ENCODE data around the gene GLS.
"Not testable (repeated sequence)": the region's sequence is repeated elsewhere in the genome, so short reads cannot be mapped to it uniquely, and the experiment has no call there.

Gene GLS

GRCh38 chr2:190859347-190860297 lies 21.0 kb upstream of the GLS start:
- H3K36me3 ChIP-seq (ENCODE audit: control insufficient read depth, insufficient read depth, low read length), result no peaks in the 10 kb centered on the region
- no peaks in the 10 kb centered on the region for H3K27me3 ChIP-seq (ENCODE audit: control insufficient read depth, insufficient read depth, low read length)
- no peak overlapping the region for H3K9ac ChIP-seq (ENCODE audit: low read length)
- H3K4me1 ChIP-seq (ENCODE audit: control insufficient read depth, insufficient read depth, low read length), result peaks cover 6% of the 10 kb centered on the region
- H3K27ac ChIP-seq (ENCODE audit: low read depth, low read length), result no peak overlapping the region
- no peak overlapping the region for H3K4me3 ChIP-seq (ENCODE audit: low read length)

- H3K4me3 ChIP-seq (ENCODE audit: low read length), result no peak overlapping the region
- peaks cover 6% of the 10 kb centered on the region for H3K4me1 ChIP-seq (ENCODE audit: control insufficient read depth, insufficient read depth, low read length)
- no peaks in the 10 kb centered on the region for H3K36me3 ChIP-seq (ENCODE audit: control insufficient read depth, insufficient read depth, low read length)
- no peak overlapping the region for H3K27ac ChIP-seq (ENCODE audit: low read depth, low read length)
- H3K27me3 ChIP-seq (ENCODE audit: control insufficient read depth, insufficient read depth, low read length), result no peaks in the 10 kb centered on the region
- H3K9ac ChIP-seq (ENCODE audit: low read length), result no peak overlapping the region
Measured at GRCh38 chr2:190860985-190861680, 19.5 kb upstream of the GLS start.

DNA sequence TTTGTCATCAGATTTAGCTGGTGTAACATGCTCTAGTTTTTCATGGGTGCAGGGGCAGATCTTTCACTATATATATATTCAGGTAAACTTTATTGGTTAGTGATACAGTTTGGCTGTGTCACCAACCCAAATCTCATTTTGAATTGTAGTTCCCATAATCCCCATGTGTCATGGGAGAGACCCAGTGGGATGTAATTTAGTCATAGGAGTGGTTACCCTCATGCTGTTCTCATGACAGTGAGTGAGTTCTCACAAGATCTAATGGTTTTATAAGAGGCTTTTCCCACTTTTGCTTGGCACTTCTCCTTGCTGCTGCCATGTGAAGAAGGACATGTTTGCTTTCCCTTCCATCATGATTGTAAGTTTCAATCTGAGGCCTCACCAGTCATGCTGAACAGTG lies 18.5 kb upstream of the GLS start:
- not testable (repeated sequence) for H3K9ac ChIP-seq (ENCODE audit: low read length); H3K36me3 ChIP-seq (ENCODE audit: control insufficient read depth, insufficient read depth, low read length); H3K4me1 ChIP-seq (ENCODE audit: control insufficient read depth, insufficient read depth, low read length); H3K27ac ChIP-seq (ENCODE audit: low read depth, low read length); H3K4me3 ChIP-seq (ENCODE audit: low read length); H3K27me3 ChIP-seq (ENCODE audit: control insufficient read depth, insufficient read depth, low read length)

GRCh38 chr2:190862571-190862991 lies 18.0 kb upstream of the GLS start:
- H3K27ac ChIP-seq (ENCODE audit: low read depth, low read length), result no peak overlapping the region
- no peak overlapping the region for H3K4me3 ChIP-seq (ENCODE audit: low read length)
- no peaks in the 10 kb centered on the region for H3K27me3 ChIP-seq (ENCODE audit: control insufficient read depth, insufficient read depth, low read length)
- no peaks in the 10 kb centered on the region for H3K36me3 ChIP-seq (ENCODE audit: control insufficient read depth, insufficient read depth, low read length)
- H3K4me1 ChIP-seq (ENCODE audit: control insufficient read depth, insufficient read depth, low read length), result peaks cover 6% of the 10 kb centered on the region
- no peak overlapping the region for H3K9ac ChIP-seq (ENCODE audit: low read length)

DNA sequence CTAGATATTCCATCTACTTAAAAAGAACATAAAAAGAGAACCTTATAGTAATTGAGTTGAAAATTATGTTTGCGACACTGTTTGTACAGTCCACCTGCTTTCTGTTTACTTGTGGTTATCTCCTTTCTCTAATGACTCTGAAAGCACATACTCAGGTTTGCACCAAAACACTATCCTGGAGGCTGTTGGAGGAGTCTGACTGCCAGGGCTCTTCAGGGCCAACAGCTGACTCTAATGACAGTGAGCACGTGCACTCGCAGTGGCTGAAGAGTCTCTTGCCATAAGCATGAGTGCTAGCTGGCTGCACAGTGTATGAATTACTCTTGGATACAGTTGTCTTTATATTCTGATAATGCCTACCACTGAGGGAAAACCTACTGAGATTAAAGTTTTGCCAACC lies 16.7 kb upstream of the GLS start:
- no peak overlapping the region for H3K9ac ChIP-seq (ENCODE audit: low read length)
- H3K4me3 ChIP-seq (ENCODE audit: low read length), result no peak overlapping the region
- peaks cover 6% of the 10 kb centered on the region for H3K4me1 ChIP-seq (ENCODE audit: control insufficient read depth, insufficient read depth, low read length)
- H3K36me3 ChIP-seq (ENCODE audit: control insufficient read depth, insufficient read depth, low read length), result no peaks in the 10 kb centered on the region
- H3K27me3 ChIP-seq (ENCODE audit: control insufficient read depth, insufficient read depth, low read length), result no peaks in the 10 kb centered on the region
- no peak overlapping the region for H3K27ac ChIP-seq (ENCODE audit: low read depth, low read length)

- Histone ChIP-seq H3K27ac (ENCODE audit: low read depth, low read length) (no peak overlapping the region), H3K4me1 (ENCODE audit: control insufficient read depth, insufficient read depth, low read length) (peaks cover 6% of the 10 kb centered on the region), H3K9ac (ENCODE audit: low read length) (no peak overlapping the region), H3K4me3 (ENCODE audit: low read length) (no peak overlapping the region), H3K36me3 (ENCODE audit: control insufficient read depth, insufficient read depth, low read length) (no peaks in the 10 kb centered on the region), H3K27me3 (ENCODE audit: control insufficient read depth, insufficient read depth, low read length) (no peaks in the 10 kb centered on the region)
Measured at GRCh38 chr2:190864375-190864774, 16.2 kb upstream of the GLS start.

GRCh38 chr2:190867212-190867611 lies 13.4 kb upstream of the GLS start:
- no peaks in the 10 kb centered on the region for H3K27me3 ChIP-seq (ENCODE audit: control insufficient read depth, insufficient read depth, low read length)
- no peak overlapping the region for H3K27ac ChIP-seq (ENCODE audit: low read depth, low read length)
- H3K4me1 ChIP-seq (ENCODE audit: control insufficient read depth, insufficient read depth, low read length), result no peaks in the 10 kb centered on the region
- no peak overlapping the region for H3K4me3 ChIP-seq (ENCODE audit: low read length)
- H3K36me3 ChIP-seq (ENCODE audit: control insufficient read depth, insufficient read depth, low read length), result no peaks in the 10 kb centered on the region
- no peak overlapping the region for H3K9ac ChIP-seq (ENCODE audit: low read length)

- no peak overlapping the region for H3K9ac ChIP-seq (ENCODE audit: low read length)
- H3K27me3 ChIP-seq (ENCODE audit: control insufficient read depth, insufficient read depth, low read length), result no peaks in the 10 kb centered on the region
- H3K36me3 ChIP-seq (ENCODE audit: control insufficient read depth, insufficient read depth, low read length), result no peaks in the 10 kb centered on the region
- no peak overlapping the region for H3K4me3 ChIP-seq (ENCODE audit: low read length)
- no peaks in the 10 kb centered on the region for H3K4me1 ChIP-seq (ENCODE audit: control insufficient read depth, insufficient read depth, low read length)
- H3K27ac ChIP-seq (ENCODE audit: low read depth, low read length), result no peak overlapping the region
Measured at GRCh38 chr2:190867832-190868231, 12.8 kb upstream of the GLS start.

- Histone ChIP-seq H3K4me3 (ENCODE audit: low read length) (no peak overlapping the region), H3K4me1 (ENCODE audit: control insufficient read depth, insufficient read depth, low read length) (no peaks in the 10 kb centered on the region), H3K36me3 (ENCODE audit: control insufficient read depth, insufficient read depth, low read length) (no peaks in the 10 kb centered on the region), H3K27ac (ENCODE audit: low read depth, low read length) (no peak overlapping the region), H3K9ac (ENCODE audit: low read length) (no peak overlapping the region), H3K27me3 (ENCODE audit: control insufficient read depth, insufficient read depth, low read length) (no peaks in the 10 kb centered on the region)
Measured at GRCh38 chr2:190869721-190870120, 10.9 kb upstream of the GLS start.

GRCh38 chr2:190873451-190873850 lies 7.2 kb upstream of the GLS start:
- H3K27me3 ChIP-seq (ENCODE audit: control insufficient read depth, insufficient read depth, low read length); H3K36me3 ChIP-seq (ENCODE audit: control insufficient read depth, insufficient read depth, low read length); H3K4me1 ChIP-seq (ENCODE audit: control insufficient read depth, insufficient read depth, low read length); H3K9ac ChIP-seq (ENCODE audit: low read length); H3K27ac ChIP-seq (ENCODE audit: low read depth, low read length); H3K4me3 ChIP-seq (ENCODE audit: low read length): not testable (repeated sequence)

- H3K4me1 ChIP-seq (ENCODE audit: control insufficient read depth, insufficient read depth, low read length), result no peaks in the 10 kb centered on the region
- no peak overlapping the region for H3K4me3 ChIP-seq (ENCODE audit: low read length)
- no peaks in the 10 kb centered on the region for H3K36me3 ChIP-seq (ENCODE audit: control insufficient read depth, insufficient read depth, low read length)
- H3K9ac ChIP-seq (ENCODE audit: low read length), result no peak overlapping the region
- H3K27me3 ChIP-seq (ENCODE audit: control insufficient read depth, insufficient read depth, low read length), result no peaks in the 10 kb centered on the region
- no peak overlapping the region for H3K27ac ChIP-seq (ENCODE audit: low read depth, low read length)
Measured at GRCh38 chr2:190875891-190876290, 4.7 kb upstream of the GLS start.

DNA sequence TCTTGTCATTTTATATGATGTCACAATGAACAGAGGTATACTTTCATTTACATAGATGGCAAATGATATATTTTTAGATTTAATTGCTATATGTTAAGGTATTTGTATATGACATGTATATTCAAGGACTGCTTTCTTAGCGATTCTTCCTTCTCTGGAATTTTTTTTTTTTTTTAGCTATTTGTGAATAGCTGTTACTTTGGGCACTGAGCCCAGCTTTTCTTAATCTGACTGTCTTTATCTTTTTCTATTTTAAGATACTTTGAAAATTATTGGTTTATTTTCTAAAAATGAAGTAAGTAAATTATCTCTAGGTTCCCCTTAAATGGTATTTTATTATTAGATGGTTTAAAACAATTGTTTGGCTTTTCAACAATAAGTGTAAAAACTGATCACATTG lies 4.0 kb upstream of the GLS start:
- H3K27me3 ChIP-seq (ENCODE audit: control insufficient read depth, insufficient read depth, low read length), result no peaks in the 10 kb centered on the region
- H3K36me3 ChIP-seq (ENCODE audit: control insufficient read depth, insufficient read depth, low read length), result no peaks in the 10 kb centered on the region
- no peak overlapping the region for H3K27ac ChIP-seq (ENCODE audit: low read depth, low read length)
- H3K4me1 ChIP-seq (ENCODE audit: control insufficient read depth, insufficient read depth, low read length), result no peaks in the 10 kb centered on the region
- no peak overlapping the region for H3K9ac ChIP-seq (ENCODE audit: low read length)
- H3K4me3 ChIP-seq (ENCODE audit: low read length), result no peak overlapping the region

Data from rectal smooth muscle tissue (tissue), 1 donor.